Hematopoietic multipotent progenitor cell (in vitro differentiated cells): ENCODE results near the gene TLN1. TPM values are rescaled to one million over a fixed set of nuclear protein-coding genes. Genes with fewer than 3 reads are reported as not detected.

Experiments
- DNase-seq, 3 donors: peaks; one replicate each; pipeline ENCODE4 v3.0.0-alpha.2; 2011 to 2015; ENCODE audit warnings: low read depth in 2 of 3, low spot score in 2 of 3
- total RNA-seq: library from RNA; depleted of rRNA; stranded (reverse); fragments of >200 nt; gene quantifications from one replicate; pipeline ENCODE4 v1.2.3, GENCODE V29; 2012

The TLN1 gene
- total RNA-seq, 1 donor, result 414 TPM

DNA sequence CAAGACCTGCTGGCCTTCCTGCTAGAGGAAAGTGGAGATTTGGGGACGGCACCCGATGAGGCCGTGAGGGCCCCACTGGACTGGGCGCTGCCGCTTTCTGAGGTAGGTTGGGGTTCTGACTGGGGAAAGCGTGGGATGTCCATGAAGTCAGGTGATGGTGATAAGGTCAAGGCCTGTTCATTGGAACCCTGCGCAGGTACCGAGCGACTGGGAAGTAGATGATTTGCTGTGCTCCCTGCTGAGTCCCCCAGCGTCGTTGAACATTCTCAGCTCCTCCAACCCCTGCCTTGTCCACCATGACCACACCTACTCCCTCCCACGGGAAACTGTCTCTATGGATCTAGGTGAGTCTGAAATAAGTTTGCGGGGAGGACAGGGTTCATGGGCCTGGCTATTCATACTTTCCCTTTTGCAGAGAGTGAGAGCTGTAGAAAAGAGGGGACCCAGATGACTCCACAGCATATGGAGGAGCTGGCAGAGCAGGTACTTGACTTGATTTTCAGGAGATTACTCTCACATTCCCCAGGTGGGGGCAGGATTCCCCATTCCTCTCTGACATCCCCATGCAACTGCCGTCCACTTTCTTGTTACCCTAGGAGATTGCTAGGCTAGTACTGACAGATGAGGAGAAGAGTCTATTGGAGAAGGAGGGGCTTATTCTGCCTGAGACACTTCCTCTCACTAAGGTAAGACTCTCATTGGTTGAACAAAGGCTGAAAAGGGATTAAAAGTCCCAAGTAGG is 976 bp upstream of the TLN1 start:
- DNase-seq, result peak in 1 of 3 donors; percentile 40

DNA sequence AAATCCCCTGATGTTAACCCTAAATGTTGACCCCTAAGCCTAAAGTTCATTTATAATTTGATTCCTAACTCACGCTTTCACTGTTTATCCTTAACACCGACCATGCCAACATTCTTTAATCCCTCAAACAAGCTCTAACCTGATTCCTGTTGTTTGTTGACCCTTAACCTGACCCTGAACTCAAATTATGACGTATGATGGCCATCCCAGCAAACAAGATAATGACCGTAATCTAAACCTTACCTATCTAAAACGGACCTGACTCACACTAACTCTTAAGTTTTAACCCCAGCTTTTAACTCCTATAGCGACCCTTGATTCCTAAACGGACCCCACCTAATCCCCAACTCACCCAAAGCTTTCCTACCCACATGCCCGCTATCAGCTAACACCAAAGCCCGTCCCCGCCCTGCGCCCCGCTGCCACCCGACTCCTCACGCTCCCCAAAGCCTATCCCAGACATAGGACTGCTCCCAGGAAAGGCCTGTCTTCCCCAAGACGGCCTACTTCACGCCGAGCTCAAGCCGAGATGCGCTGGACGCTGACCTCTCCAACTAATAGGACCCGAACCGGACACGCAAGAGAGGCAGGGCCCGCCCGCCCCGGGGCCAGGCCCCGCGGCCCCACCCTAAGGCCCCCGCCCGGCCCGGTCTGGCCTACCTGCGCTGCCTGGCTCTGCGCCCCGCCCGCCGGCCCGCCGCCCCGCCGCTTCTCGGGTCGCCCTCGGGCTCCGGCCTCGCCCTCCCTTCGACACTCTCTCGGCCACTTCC is 395 bp downstream of the TLN1 start:
- DNase-seq, result no peak

DNA sequence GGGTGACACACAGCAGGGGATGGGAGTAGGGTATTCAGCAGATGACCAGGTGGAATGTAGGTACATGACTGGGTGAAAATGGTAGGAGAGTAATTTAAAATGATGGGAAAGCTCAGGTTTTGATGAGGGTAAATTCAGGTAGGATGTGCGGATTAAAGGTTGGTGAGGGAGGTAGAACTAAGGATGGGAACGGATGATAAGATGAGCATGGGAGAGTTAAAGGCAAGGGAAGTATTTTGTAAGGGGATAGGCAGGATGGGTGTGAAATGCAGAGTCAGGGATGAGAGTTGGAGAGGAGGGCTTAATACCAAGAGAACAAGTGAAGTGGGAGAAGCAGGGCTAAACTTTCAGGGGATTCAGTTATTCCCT is 1.5 kb downstream of the TLN1 start:
- no peak for DNase-seq

DNA sequence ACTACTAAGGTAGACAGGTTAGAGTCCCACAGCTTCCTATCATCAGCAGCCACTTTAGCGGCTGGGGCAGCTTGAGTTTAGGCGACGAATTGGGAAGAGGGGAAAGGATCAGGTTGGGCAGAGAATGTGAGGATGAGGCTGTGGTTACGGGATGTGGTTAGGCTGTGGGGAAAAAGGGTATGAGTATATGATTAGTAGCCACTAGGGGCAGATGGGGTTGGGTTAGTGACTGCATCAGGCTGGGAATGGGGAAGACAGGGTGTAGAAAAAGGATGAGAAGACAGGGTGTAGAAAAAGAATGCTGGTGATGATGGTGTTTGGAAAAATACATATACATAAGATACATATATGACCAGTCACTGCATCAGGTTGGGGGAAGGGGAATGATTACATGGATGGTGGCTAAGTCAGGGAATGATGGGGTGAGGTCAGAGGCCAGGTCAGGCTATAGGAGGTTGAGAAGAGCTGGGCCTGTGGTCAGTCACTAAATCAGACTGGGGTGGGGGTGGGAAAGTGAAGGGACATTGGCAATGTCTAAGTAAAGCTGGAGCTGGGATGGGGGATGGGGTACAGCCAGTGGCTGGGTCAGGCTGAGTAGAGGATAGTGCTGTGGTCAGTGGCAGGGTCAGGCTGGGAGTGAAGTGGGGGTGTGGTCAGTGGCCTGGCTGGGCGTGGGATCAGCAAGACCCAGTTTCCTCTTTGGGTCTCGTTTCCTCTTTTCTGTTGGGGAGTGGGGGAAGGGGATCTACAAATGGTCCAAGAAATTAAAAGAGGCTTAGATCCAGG is 2.1 kb downstream of the TLN1 start:
- peak in 2 of 3 donors; percentile 47 for DNase-seq

DNA sequence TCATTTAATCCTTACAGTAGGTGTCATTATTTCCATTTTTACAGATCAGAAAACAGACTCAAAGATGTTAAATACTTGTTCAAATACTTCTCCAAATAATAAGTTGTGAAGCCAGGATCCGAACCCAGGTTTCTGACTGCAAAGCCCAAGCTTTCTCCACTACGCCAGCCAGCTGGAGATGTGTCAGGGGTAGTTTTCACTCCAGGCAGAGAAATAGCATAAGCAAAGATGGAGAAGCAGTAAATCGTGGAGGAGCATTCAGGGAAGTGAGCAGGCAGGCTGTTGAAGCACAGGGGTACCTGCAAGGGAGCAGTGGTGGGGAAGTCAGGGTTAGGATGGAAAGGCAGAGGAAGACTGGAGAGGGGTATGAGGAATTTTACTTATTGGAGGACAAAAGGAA is 2.9 kb downstream of the TLN1 start:
- DNase-seq, result no peak

DNA sequence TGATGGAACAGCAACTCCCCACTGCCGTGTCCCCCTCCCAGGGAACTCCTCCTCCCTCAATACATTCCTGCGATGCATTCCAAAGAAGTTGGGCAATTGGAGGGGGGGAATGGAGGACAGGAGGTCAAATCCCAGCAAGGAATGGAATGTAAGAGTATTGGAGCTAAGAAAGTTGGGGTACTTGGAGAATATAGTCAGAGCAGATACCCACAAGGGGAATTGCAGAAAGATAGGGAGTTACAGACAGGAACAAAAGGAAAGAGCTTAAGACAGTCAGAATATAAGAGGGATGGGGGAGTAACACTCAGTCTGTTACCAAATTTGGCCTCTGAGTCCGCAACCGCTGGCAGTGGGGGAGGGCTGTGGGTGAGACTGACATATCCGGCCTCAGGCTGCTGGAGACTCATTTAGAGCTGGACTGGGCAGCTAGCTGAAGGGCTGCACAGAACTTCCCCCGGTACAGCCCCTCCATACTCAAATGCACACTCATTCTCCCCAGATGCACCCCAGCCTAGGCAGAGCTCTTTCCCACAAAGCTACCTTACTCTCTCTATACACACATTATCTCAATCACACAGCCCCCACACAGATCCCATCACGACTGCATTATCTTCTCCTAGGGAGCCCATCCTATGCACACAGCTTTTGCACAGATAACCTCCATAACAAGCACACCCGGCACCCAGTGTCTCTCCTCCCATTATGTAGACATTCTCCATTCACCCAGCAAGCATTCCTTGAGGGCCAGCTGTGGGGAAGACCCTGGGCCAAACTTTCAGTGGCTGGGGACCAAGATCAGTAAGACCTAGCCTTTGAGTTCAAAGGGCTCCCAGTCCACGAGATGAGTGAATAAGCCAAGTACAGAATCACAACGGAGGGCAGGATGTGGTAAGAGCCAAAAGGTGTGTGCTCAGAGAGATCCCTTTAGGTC is 3.7 kb downstream of the TLN1 start:
- DNase-seq, result peak in 2 of 3 donors; percentile 42 to 54

DNA sequence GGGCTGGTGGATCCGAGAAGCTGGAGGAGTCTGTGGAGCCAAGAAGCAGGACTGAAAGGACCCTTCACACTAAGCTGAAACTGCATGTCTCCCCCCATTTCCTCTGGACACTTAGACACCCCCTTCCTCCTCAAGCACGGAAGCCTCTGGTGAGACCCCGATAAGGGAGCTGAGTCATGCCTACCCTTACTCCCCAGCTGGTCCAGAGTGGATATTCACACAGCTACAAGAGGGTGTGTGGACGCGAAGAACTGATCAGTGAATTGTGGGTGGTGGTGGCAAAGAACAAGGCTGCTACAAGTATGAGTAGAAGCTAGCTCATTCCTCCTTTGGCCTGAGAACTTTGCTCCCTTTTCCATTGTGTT is 4.3 kb downstream of the TLN1 start:
- peak in 2 of 3 donors; percentile 80 to 84 for DNase-seq

DNA sequence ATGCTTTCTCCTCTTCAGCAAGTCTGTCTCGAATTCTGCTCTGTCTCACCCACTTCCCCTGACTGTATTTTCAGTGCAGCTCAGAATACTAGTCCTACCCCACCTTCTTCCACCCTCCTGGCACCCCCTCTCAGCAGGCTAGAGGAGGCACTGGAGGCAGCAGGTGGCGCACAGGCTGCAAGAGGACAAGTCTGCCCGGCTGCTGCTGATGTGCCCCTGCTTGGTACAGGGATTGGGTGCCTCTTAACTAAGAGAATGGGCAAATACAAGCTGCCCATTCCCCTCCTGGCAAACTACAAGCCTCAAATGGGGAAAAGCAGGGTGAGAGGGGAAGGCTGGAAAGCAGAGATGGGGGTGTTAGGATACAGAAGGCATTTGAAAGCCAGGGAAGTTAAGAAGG is 5.1 kb downstream of the TLN1 start:
- DNase-seq, result peak in 2 of 3 donors; percentile 86 to 93

DNA sequence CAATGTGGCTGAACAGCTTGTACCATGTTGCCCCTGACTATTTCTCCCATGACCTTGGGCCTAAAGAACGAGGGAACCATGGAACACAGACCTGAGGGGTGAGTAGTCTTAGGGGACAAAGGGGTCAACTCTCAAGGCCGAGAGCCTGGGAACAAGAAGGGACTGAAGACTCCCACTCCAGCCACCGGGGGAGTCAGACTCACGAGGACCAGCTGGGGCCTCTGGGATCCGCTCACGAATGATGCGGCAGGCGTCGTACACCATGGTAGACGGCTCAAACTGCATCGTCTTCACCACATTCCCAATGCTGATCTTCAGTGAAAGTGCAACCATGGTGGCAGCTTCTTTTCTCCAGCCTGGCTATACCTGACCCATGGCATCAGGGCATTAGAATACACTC is 6.6 kb downstream of the TLN1 start:
- no peak for DNase-seq

DNA sequence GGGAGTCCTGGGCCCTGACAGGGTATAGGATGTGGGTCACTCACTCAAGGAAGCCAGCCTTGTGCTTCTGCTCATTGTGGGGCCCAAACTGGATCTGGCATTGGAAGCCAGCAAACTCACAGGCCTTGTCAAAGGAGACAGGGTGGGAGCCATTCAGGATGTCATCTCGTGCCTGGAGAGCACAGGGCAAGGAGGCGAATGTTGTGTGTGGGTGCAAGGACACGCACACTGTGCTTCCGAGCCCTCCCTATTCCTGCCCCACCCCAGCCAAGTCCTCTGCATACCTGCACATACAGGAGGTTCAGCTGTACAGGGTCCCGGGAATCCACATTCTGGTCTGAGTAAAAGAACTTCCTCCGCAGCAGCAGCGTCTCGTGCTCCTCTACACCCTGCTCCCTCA is 8.1 kb downstream of the TLN1 start:
- no peak for DNase-seq

DNA sequence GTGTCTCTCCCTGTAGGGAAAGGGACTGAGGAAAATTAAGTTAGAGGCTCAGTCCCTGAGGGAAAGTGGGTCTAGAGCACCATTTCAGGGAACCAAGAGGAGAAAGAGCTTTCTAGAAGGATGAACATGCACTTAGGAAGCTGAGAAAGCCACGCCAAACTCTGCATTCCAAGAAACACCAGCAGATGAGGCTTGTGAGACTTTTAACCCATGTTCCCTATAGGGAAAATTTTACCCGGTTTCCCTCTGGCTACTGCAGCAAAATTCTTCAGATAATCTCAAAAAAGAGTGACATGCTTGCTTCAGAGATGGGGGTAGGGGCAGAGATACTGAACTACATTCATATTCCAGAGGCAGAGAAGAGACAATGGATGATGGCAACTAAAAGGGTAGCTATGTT is 8.6 kb downstream of the TLN1 start:
- DNase-seq, result no peak

DNA sequence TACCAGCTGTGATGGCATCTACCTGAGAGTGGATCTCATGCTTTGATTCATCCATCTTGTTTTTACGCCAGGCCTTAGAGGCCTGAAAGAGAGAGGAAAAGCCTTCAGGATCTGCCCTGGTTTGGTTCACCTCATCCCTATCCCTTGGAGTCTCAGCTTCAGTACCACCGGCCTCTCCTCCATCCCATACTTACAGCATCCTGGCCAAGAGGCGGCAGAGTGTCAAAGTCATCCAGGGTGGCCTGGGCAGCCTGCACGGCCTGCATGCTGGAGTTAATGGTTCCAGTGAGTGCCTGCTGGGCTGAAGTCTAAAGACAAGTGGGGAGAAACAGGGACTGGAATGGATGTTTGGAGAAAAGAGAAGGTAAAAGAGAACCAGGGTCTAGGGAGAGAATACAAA is 12.4 kb downstream of the TLN1 start:
- DNase-seq, result no peak

DNA sequence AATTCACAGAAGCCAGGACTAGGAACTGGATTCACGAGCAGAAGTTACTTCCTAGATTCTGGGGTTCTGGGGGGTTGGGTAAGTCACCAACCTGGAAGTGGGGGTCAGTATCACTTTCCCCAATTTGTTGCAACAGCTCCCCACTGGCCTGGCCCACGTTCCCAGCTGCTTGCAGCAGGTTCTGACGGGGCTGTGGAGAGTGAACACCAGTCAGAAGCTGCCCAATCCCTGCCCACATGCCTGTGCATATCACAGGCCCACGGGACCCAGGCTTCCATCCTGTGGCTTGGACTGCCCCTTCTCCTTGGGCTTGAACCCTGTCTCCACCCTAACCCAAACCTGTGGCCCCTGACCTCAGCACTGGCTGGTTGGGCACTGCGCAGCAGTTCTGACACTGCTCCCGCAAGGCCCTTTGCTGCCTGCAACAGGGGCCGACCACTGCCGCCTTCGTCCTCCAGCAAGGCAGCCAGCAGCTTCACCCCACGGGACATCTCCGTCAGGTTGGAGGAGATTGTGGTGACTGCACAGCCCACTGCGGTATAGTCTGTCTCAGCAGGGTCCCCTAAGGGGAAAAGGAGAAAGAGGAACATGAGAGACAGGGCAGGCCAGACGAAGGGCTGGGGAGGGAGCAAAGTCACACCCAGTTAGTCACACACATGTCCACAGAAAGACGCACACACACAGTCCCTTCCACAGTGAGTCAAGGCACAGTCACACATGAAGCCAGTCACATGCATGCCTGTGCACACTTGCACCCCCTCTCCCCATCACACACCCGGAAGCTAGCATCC is 13.1 kb downstream of the TLN1 start:
- no peak for DNase-seq

DNA sequence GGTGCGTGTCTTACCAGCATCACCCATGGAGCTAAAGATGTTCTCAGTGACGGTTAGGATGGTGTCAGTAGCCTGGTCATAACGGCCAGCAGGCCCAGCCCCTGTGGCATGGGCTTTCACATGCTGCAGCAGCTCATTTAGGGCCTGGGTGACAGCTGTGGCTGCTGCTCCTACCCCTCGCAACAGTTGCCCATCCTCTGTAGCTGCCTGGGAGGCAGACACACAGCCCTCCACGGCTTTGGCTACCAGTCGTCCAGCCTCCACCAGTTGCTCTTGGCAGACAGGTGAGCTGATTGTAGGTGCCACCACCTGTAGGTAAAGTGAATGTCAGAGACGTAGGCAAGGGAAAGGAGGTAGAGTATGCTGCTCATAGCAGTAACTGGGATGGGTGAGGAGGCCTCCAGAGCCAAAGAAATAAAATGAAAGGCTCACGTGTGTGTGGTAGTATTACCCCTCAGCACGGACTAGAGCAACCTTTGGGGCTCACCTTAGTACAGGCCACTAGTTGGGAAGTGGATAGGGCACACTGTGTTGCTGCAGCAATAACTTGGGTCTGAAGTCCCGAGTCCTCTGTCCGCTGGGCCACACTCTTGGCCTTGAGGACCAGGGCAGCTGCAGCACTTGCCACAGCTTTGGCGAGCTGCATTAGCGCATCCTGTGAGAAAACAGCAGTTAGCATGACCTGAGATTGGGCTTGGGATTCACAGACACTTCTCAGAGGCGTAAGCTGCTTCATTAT is 14.7 kb downstream of the TLN1 start:
- DNase-seq, result no peak

DNA sequence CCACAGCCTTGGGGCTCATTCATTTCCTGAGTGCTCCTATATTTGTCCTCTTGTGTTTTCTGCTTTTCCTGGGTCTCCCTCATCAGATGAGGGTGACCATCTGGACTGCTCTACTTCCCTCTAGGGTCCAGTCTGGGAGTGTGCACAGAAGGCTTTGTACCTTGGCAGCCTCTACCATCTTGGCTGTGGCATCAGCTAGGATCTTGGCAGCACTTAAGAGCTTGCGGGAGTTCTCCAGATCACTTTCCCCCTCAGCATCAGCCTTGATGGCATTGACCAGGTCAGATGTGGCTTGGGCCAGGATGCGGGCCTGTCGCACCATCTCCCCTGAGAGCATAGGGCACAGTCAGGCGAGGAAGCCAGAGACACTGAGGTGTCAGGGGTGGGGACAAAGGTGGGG is 15.8 kb downstream of the TLN1 start:
- DNase-seq, result no peak

DNA sequence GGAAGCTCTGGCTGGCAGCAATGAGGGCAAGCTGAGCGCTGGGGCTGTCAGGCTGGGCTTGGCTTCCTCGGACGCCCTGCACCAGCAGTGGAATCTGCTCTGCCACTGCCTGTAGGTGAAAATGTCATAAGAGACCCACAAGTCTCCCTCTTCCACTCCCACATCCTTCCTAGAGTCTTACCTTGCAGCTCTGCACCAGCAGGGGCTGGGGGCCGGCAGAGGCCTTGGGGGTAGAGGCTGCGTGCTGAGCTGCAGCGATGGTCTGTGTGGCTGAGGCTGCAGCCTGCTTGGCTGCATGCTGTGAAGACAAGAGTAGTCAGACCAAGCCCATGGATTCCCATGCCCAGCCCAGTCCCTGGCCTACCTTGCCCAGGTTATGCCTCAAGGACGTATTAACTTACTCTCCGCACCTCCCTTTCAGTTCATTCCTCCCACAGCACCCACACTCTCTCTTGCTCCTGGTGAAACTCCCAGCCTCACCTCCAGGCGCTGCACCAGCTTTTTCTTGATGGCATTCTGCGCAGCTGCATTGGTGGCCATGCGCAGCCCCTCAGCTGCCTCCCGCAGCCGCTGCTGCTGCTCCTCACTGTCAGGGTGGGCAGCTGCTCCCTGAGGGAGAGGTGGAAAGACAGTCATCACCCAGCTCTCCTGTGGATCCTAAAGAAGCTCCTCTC is 17.3 kb downstream of the TLN1 start:
- no peak for DNase-seq

DNA sequence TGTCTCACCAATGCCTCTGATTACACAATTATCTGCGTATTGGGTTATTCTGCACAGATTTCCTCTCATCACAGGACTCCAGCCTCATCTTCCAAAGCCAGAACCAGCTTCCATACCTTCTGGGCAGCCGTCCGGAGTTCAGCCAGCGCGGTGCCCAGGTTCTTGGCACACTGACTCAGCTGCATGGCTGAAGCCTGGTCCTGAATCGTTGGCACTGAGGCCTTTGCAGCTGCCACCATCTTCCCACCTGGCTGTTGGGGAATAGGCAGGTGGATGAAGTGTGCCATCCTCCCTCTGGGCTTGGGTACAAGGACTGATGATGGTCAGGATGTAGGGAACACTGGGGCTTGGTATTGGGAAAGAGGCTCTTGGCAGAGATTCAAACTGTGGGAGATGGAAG is 17.9 kb downstream of the TLN1 start:
- no peak for DNase-seq

DNA sequence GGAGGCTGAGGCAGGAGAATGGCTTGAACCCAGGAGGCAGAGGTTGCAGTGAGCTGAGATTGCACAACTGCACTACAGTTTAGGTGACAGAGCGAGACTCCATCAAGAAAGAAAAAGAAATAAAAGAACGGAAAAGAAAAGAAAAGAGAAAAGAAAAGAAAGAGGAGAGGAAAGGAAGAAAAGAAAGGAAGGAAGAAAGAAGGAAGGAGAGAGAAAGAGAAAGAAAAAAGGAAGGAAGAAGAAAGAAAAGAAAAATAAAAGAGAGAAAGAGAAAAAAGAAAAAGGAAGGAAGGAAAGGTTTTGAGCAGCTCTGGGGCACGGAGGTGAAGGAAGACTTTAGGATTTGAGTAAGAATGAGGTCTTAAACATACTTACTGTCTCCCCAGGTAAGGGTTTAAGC is 18.4 kb downstream of the TLN1 start:
- no peak for DNase-seq
